HG03571 (cell line): ENCODE results near the gene MALAT1.
"Not testable (repeated sequence)": the region's sequence is repeated elsewhere in the genome, so short reads cannot be mapped to it uniquely, and the experiment has no call there.

Experiments used
- ATAC-seq: cut with Tn5 transposase; IDR thresholded peaks from one replicate; pipeline ENCODE4 v1.9.1; 2021; ENCODE audit not compliant: unreplicated experiment

MALAT1 gene

DNA sequence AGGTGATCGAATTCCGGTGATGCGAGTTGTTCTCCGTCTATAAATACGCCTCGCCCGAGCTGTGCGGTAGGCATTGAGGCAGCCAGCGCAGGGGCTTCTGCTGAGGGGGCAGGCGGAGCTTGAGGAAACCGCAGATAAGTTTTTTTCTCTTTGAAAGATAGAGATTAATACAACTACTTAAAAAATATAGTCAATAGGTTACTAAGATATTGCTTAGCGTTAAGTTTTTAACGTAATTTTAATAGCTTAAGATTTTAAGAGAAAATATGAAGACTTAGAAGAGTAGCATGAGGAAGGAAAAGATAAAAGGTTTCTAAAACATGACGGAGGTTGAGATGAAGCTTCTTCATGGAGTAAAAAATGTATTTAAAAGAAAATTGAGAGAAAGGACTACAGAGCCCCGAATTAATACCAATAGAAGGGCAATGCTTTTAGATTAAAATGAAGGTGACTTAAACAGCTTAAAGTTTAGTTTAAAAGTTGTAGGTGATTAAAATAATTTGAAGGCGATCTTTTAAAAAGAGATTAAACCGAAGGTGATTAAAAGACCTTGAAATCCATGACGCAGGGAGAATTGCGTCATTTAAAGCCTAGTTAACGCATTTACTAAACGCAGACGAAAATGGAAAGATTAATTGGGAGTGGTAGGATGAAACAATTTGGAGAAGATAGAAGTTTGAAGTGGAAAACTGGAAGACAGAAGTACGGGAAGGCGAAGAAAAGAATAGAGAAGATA, at the start of gene MALAT1:
Gene MALAT1, plus strand, starts transcription at position 69 of the 736 bp plus-strand sequence.
- no peak for ATAC-seq

GRCh38 chr11:65451301-65451700, 47.5 kb upstream of the MALAT1 start:
- not testable (repeated sequence) for ATAC-seq

- not testable (repeated sequence) for ATAC-seq
Measured at GRCh38 chr11:65452259-65452658, 46.6 kb upstream of the MALAT1 start.

GRCh38 chr11:65452806-65453490, 45.9 kb upstream of the MALAT1 start:
- ATAC-seq = no peak

- no peak for ATAC-seq
Measured at GRCh38 chr11:65454311-65454695, 44.5 kb upstream of the MALAT1 start.

DNA sequence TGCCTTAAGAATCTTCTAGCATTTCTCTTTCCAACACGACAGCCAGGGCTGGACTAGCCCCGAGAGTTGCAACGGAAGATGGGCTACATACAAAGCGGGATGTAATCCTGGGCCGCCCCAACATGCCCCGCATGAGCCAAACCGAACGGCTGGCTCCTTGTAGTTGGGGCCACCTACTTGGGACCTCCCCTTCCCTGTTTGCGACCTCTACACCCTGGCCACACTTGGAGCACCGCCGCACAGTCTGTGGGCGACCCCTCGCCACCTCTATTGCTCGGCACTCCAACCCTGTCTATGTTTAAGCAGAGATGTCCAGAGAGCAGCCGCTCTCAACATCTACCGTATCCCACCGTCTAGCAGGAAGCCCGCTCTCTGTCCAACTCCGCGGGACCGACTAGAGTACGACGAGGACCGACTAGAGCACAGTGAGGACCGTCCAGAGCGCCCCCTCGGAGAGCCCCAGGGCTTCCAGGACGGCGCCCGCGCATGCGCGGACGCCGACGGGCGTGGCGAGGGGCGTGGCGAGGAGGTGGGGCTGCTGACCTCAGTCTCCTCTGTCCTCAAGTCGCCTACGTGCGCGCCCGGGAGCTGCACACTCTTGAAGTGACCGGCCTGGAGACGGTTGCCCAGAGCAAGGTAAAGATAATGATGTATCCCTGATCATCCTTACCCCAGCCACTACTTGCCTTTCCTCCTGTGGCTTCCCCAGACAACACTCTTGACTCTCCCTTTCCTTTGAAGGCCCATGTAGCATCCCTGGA, 44.0 kb upstream of the MALAT1 start:
- peak; percentile 88 for ATAC-seq

GRCh38 chr11:65456418-65456817, 42.4 kb upstream of the MALAT1 start:
- no peak for ATAC-seq

DNA sequence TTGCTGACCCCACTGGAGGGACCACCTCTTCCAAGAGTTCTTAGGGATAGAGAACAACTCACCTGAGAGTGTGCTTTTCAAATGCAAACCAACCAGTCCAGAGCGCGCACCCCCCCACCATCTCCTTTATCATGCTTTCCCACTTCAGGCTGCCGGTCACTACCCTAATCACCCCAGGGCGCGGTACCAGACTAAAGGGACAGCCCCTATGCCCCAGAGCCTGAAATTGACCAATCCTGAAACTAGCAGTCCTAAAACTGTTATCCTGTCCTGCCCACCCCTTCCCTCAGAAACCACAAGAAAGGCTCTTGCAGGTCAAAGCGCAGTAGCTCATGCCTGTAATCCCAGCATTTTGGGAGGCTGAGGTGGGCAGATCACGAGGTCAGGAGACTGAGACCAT, 39.3 kb upstream of the MALAT1 start:
- ATAC-seq = no peak

- not testable (repeated sequence) for ATAC-seq
Measured at GRCh38 chr11:65465471-65465870, 33.4 kb upstream of the MALAT1 start.

GRCh38 chr11:65467306-65467705, 31.5 kb upstream of the MALAT1 start:
- ATAC-seq = not testable (repeated sequence)

- no peak for ATAC-seq
Measured at GRCh38 chr11:65468874-65469333, 29.9 kb upstream of the MALAT1 start.

DNA sequence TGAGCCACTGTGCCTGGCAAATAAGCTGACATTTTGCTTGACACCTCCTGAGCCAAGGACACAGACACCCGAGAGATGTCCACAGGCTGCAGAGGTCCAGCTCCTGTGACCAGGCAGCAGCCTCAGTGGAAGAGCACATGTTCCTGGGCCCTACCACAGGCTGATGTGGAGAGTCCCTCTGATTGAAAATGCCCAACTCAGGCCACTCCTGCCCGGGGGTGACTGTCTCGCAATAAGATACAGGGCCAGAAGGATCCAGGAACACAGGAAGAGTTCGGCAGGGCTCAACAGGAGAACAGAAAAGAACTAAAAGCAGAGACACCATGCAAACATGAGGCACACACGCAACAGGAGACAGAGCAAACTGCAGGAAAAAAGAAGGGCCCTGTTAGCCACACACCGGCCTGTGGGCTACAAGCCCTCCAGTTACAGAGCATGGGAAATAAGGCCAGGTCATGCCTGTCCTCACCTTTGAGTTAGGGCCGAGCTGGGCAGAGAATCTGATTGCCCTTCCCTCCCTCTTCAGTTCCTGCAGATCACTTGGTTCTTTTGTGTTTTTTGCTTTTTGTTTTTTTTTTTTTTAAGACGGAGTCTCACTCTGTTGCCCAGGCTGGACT, 28.3 kb upstream of the MALAT1 start:
- no peak for ATAC-seq

- no peak for ATAC-seq
Measured at GRCh38 chr11:65471447-65471891, 27.4 kb upstream of the MALAT1 start.

DNA sequence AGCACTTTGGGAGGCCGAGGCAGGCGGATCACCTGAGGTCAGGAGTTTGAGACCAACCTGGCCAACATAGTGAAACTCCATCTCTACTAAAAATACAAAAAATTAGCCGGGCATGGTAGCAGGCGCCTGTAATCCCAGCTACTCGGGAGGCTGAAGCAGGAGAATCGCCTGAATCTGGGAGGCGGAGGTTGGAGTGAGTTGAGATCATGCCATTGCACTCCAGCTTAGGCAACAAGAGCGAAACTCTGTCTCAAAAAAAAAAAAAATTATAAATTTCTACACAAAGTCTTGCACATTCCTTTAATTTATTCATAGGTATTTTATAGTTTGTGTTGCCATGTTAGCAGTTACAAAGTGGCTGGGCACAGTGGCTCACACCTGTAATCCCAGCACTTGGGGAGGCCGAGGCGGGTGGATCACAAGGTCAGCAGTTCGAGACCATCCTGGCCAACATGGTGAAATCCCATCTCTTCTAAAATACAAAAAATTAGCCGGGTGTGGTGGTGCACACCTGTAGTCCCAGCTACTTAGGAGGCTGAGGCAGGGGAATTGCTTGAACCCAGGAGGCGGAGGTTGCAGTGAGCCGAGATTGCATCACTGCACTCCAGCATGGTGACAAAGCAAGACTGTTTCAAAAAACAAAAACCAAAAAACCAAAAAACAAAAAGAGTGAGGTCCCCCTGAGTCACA, 26.1 kb upstream of the MALAT1 start:
- ATAC-seq = not testable (repeated sequence)

- no peak for ATAC-seq
Measured at GRCh38 chr11:65473278-65473860, 25.5 kb upstream of the MALAT1 start.

DNA sequence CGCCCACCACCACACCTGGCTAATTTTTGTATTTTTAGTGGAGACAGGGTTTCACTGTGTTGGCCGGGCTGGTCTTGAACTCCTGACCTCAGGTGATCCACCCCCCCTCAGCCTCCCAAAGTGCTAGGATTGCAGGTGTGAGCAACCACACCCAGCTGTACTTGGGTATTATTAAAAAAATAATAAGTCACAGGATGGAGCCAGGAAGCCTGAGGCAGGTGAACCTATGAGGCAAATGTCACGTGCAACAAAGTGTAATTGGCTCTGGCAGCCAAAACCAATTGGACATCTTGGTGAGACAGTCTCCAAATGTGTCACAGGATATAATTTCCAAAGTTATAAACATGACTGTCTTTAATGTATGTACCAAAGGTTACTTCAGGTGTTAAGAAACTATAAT, 24.0 kb upstream of the MALAT1 start:
- ATAC-seq = no peak

DNA sequence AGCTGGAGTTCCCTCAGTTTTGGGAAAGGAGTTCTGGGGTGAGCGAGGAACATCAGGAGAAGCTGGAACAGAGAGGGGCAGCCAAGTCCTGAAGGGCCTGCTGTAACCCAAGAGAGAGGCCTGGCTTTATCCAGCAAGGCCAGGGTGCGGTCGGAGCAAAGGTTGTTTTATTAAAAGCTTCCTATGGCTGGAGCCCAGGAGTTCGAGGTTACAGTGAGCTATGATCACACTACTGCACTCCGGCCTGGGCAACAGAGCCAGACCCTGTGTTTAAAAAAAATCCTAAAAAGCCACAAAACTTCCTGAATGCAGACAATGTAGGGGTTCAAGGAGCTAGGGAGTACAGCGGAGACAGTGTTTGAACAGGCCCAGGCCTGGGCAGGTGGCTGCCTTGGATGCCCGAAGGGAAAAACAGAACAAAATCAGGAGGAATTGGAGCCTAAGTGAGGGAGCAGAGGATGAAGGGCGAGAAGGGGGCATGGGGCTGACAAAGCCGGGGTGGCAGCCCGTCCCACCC, 22.2 kb upstream of the MALAT1 start:
- no peak for ATAC-seq

- ATAC-seq = peak; percentile 69
Measured at GRCh38 chr11:65477149-65477965, 21.5 kb upstream of the MALAT1 start.
